A549 (cell line): ENCODE measurements around the gene GAREM1. TPM values are rescaled to one million over a fixed set of nuclear protein-coding genes. Genes with fewer than 3 reads are reported as not detected.

Experiments
- ATAC-seq, 2 experiments: fragments of 200-7000 bp in 1 of 2; fragments of >200 bp in 1 of 2; cut with Nextera tagmentation in 1 of 2; cut with Tn5 transposase in 1 of 2; 3 replicates each; pipeline versions ENCODE4 v1.8.0 to v1.9.1; 2018 to 2020; ENCODE audit warnings: mild to moderate bottlenecking in 1 of 2, moderate library complexity in 1 of 2
- CTCF ChIA-PET: fragments of 300-600 bp; sonication (Branson Sonifier 250); formaldehyde crosslinking; extraction: SDS; loops from one replicate; lab custom pipeline; 2021; ENCODE audit warnings: antibody characterized with exemption, inconsistent platforms; lab: Yijun Ruan, JAX
- POLR2A ChIA-PET: fragments of 350-600 bp; formaldehyde crosslinking; extraction: SDS; loops from one replicate; lab custom pipeline; 2021; ENCODE audit warnings: antibody characterized with exemption, inconsistent platforms; lab: Yijun Ruan, JAX
- DNase-seq, 2 experiments: peaks; one replicate each; pipeline versions ENCODE4 v3.0.0 to v3.0.0-alpha.2; 2011 to 2016; ENCODE audit warnings: low read depth in 1 of 2, low spot score in 1 of 2
- FAIRE-seq: peaks from 2 replicates; lab custom pipeline; 2011; peaks lifted over from hg19 to GRCh38; lab: Jason Lieb, UNC
- H3K27ac ChIP-seq, 2 experiments: fragments of >200 bp; sonication (Bioruptor Twin); formaldehyde crosslinking; 3 replicates each; pipeline ENCODE4 v1.5.1; 2016 to 2017
- H3K4me1 ChIP-seq: fragments of >200 bp; sonication (Bioruptor Twin); formaldehyde crosslinking; 3 replicates; pipeline ENCODE4 v1.6.1; 2016
- H3K4me2 ChIP-seq: fragments of >200 bp; sonication (Bioruptor Twin); formaldehyde crosslinking; 3 replicates; pipeline ENCODE4 v1.6.1; 2016
- H3K4me3 ChIP-seq: fragments of >200 bp; sonication (Bioruptor Twin); formaldehyde crosslinking; 3 replicates; pipeline ENCODE4 v1.5.1; 2016
- H3K9me3 ChIP-seq: fragments of >200 bp; sonication (Bioruptor Twin); formaldehyde crosslinking; 3 replicates; pipeline ENCODE4 v1.6.1; 2016
- CBX2 ChIP-seq: fragments of 200-600 bp; sonication (generic); IDR thresholded peaks from 2 replicates; pipeline ENCODE4 v1.6.1; 2016; ENCODE audit warnings: low read depth, mild to moderate bottlenecking, borderline replicate concordance
- CEBPB ChIP-seq, 2 experiments: fragments of >200 bp in 1 of 2; sonication (Bioruptor Twin) in 1 of 2; formaldehyde crosslinking in 1 of 2; IDR thresholded peaks; 2 replicates each; pipeline ENCODE4 v1.6.1; 2012 to 2016
- CHD2 ChIP-seq: fragments of 150-350 bp; IDR thresholded peaks from 2 replicates; pipeline ENCODE4 v1.6.1; 2014; ENCODE audit warnings: low read length; ENCODE audit not compliant: partially characterized antibody
- CHD4 ChIP-seq: fragments of 200-600 bp; sonication (generic); IDR thresholded peaks from 2 replicates; pipeline ENCODE4 v1.6.1; 2016; ENCODE audit warnings: antibody characterized with exemption, mild to moderate bottlenecking, borderline replicate concordance
- FOSL2 ChIP-seq, 2 experiments: fragments of 450-650 bp in 1 of 2; fragments of >200 bp in 1 of 2; sonication (Bioruptor Twin) in 1 of 2; formaldehyde crosslinking; IDR thresholded peaks; 2 replicates each; pipeline versions ENCODE4 v1.5.0 to v1.6.1; 2016 to 2020; ENCODE audit warnings: mild to moderate bottlenecking in 1 of 2, moderate library complexity in 1 of 2
- GATA3 ChIP-seq: IDR thresholded peaks from 2 replicates; pipeline ENCODE4 v1.6.1; 2012; ENCODE audit warnings: borderline replicate concordance
- HDAC2 ChIP-seq: fragments of 200-600 bp; sonication (generic); IDR thresholded peaks from 2 replicates; pipeline ENCODE4 v1.6.1; 2016
- HEYL ChIP-seq: fragments of 250-450 bp; sonication (Bioruptor Pico); IDR thresholded peaks from 2 replicates; pipeline ENCODE4 v1.8.0; 2021; ENCODE audit warnings: mild to moderate bottlenecking, moderate library complexity
- HOXA7 ChIP-seq: fragments of 250-450 bp; sonication (Bioruptor Pico); IDR thresholded peaks from 2 replicates; pipeline ENCODE4 v1.5.0; 2020; ENCODE audit warnings: mild to moderate bottlenecking, moderate library complexity
- HOXB5 ChIP-seq: fragments of 250-450 bp; sonication (Bioruptor Pico); IDR thresholded peaks from 2 replicates; pipeline ENCODE4 v1.5.0; 2020; ENCODE audit warnings: mild to moderate bottlenecking, moderate library complexity
- JUNB ChIP-seq: fragments of >200 bp; sonication (Bioruptor Twin); formaldehyde crosslinking; IDR thresholded peaks from 2 replicates; pipeline ENCODE4 v1.6.1; 2016
- KDM5A ChIP-seq: fragments of 200-600 bp; sonication (generic); IDR thresholded peaks from 2 replicates; pipeline ENCODE4 v1.6.1; 2016; ENCODE audit warnings: antibody characterized with exemption, mild to moderate bottlenecking
- NR3C1 ChIP-seq: fragments of >200 bp; sonication (Bioruptor Twin); formaldehyde crosslinking; IDR thresholded peaks from 3 replicates; pipeline ENCODE4 v1.6.1; 2017
- PBX3 ChIP-seq: IDR thresholded peaks from 2 replicates; pipeline ENCODE4 v1.6.1; 2012
- RCOR1 ChIP-seq: fragments of 150-350 bp; IDR thresholded peaks from 2 replicates; pipeline ENCODE4 v1.6.1; 2014; ENCODE audit warnings: antibody characterized with exemption, low read length, low read depth
- SMC3 ChIP-seq: fragments of >200 bp; sonication (Bioruptor Twin); formaldehyde crosslinking; IDR thresholded peaks from 3 replicates; pipeline ENCODE4 v1.6.1; 2018; ENCODE audit warnings: inconsistent platforms
- ZNF302 ChIP-seq: fragments of 250-450 bp; sonication (Bioruptor Pico); IDR thresholded peaks from 2 replicates; pipeline ENCODE4 v1.9.0; 2021; ENCODE audit warnings: inconsistent platforms, mild to moderate bottlenecking, moderate library complexity
- ZSCAN20 ChIP-seq: fragments of 250-450 bp; sonication (Bioruptor Pico); IDR thresholded peaks from 2 replicates; pipeline ENCODE4 v1.8.0; 2022; ENCODE audit warnings: mild to moderate bottlenecking, moderate library complexity
- WGBS: methylation state at CpG from one replicate; pipeline ENCODE4 v1.1.6; 2017; ENCODE audit errors: missing lambda C conversion rate; 5-methylcytosine and 5-hydroxymethylcytosine counted together
- polyA plus RNA-seq, 4 experiments: library from polyadenylated mRNA; depleted of rRNA in 3 of 4; stranded (reverse); fragments of >200 nt; fragmentation: RNase III in 1 of 4; extraction: RNeasy Plus Mini Kit Qiagen cat#74134 plus additional on column Dnase treatment in 1 of 4; gene quantifications; 2 replicates in 3 of 4; 3 replicates in 1 of 4; pipeline ENCODE4 v1.2.3, GENCODE V29; 2011 to 2017
- TF ChIP-seq, protein P1 (sequence below): fragments of 150-350 bp; IDR thresholded peaks from 2 replicates; pipeline ENCODE4 v1.6.1; 2014; ENCODE audit warnings: low read depth, mild to moderate bottlenecking, low read length
- TF ChIP-seq, protein P2 (sequence below): fragments of 250-450 bp; sonication (Bioruptor Pico); IDR thresholded peaks from 2 replicates; pipeline ENCODE4 v1.5.0; 2021; ENCODE audit warnings: mild to moderate bottlenecking, moderate library complexity, borderline replicate concordance
- TF ChIP-seq, protein P3 (sequence below): IDR thresholded peaks from 2 replicates; pipeline ENCODE4 v1.6.1; 2012

Gene GAREM1
- polyA plus RNA-seq, 2 of the 4 experiments (the other 2 are of a cell fraction), result 1.3 to 5.0 TPM

DNA sequence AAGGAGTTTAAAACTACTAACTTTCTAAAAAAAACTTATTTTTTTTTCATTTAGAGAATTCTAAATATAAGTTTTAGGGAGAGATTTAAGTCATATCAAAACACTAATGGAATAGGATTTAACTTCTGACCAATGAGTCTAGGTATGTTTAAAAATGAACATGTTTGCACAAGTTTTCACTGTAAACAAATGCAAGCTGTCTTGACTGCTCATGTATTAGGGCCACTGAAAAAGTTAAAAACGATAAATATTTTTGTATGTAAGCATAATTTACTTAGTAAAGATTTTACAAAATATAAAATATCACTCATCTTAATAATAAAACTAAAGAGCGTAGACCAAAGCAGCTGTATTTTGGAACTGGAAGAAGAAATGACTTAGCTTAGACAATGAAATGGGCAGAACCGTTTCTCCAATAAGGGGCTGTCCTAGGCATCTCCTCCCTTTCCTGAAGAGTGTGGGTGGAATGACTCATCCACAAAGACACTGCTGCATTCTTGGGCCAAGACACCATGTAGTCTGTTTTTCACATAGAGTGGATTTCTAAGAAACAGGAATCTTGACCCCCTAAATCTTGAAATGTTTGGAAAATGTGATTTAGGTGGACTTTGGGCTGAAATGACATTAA lies 162.1 kb downstream of the GAREM1 start:
- Histone ChIP-seq H3K4me3 (no peak overlapping the region), H3K27ac (peak overlapping the region; percentile 60 to 79; a peak in 5 of 6 replicates), H3K4me2 (peak overlapping the region; percentile 71), H3K4me1 (peaks cover 15% of the 10 kb centered on the region), H3K9me3 (no peaks in the 10 kb centered on the region)
- TF ChIP-seq KDM5A, result no peak
- 0 out of 2 replicates have a peak, but pooled peaks have one; percentile 17 for TF ChIP-seq FOSL2 (IDR thresholded peaks at IDR 0.05)
- peak; percentile 71 for TF ChIP-seq FOSL2 (CRISPR knock-in tag; IDR thresholded peaks at IDR 0.05)
- TF ChIP-seq SMC3, result no peak
- TF ChIP-seq PBX3, result no peak
- WGBS, result 14% methylated on average over 3 of the region's 3 CpGs
- CTCF ChIA-PET, result interaction anchor here (1.0 kb wide), 1 partner anchor 37 kb away, joined by 3 read pairs; no protein-coding TSS in a partner anchor
- peak; percentile 94 to 98 for ATAC-seq
- FAIRE-seq, result no peak
- DNase-seq, result peak; percentile 36 to 53
- POLR2A ChIA-PET, result no interaction called here

- H3K4me1 ChIP-seq, result peaks cover 21% of the 10 kb centered on the region; the same call in 2 of the 3 replicates
- ATAC-seq, result no peak
- CTCF ChIA-PET, result interaction anchor here (1.1 kb wide), 1 partner anchor 14 kb away, joined by 3 read pairs; no protein-coding TSS in a partner anchor
- no peak for TF ChIP-seq CBX2
- TF ChIP-seq HEYL (CRISPR knock-in tag), result no peak
- no peak for TF ChIP-seq JUNB
- TF ChIP-seq, protein P1, sequence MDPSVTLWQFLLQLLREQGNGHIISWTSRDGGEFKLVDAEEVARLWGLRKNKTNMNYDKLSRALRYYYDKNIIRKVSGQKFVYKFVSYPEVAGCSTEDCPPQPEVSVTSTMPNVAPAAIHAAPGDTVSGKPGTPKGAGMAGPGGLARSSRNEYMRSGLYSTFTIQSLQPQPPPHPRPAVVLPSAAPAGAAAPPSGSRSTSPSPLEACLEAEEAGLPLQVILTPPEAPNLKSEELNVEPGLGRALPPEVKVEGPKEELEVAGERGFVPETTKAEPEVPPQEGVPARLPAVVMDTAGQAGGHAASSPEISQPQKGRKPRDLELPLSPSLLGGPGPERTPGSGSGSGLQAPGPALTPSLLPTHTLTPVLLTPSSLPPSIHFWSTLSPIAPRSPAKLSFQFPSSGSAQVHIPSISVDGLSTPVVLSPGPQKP, result no peak
- no peak for TF ChIP-seq HOXB5 (CRISPR knock-in tag)
- no peak for TF ChIP-seq GATA3
- TF ChIP-seq CHD2, result no peak
- no peak for TF ChIP-seq HOXA7 (CRISPR knock-in tag)
- TF ChIP-seq, protein P2, sequence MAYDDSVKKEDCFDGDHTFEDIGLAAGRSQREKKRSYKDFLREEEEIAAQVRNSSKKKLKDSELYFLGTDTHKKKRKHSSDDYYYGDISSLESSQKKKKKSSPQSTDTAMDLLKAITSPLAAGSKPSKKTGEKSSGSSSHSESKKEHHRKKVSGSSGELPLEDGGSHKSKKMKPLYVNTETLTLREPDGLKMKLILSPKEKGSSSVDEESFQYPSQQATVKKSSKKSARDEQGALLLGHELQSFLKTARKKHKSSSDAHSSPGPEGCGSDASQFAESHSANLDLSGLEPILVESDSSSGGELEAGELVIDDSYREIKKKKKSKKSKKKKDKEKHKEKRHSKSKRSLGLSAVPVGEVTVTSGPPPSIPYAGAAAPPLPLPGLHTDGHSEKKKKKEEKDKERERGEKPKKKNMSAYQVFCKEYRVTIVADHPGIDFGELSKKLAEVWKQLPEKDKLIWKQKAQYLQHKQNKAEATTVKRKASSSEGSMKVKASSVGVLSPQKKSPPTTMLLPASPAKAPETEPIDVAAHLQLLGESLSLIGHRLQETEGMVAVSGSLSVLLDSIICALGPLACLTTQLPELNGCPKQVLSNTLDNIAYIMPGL (CRISPR knock-in tag), result no peak
- TF ChIP-seq, all 56 proteins: peak for 0
- Histone ChIP-seq H3K27ac (peak overlapping the region in 1 of 2 experiments; percentile 56; a peak in 1 of 6 replicates), H3K9me3 (no peaks in the 10 kb centered on the region), H3K4me3 (no peak overlapping the region), H3K4me2 (no peak overlapping the region)
- POLR2A ChIA-PET, result interaction anchor here (2.0 kb wide), 1 partner anchor 167 kb away, joined by 8 read pairs; the partner anchor contains the start of gene GAREM1
- WGBS, result 90% methylated on average over 4 of the region's 4 CpGs
- no peak for DNase-seq
- FAIRE-seq, result no peak
Measured at GRCh38 chr18:32303400-32303799, 167.3 kb downstream of the GAREM1 start.

GRCh38 chr18:32302806-32303205 lies 167.9 kb downstream of the GAREM1 start:
- Histone ChIP-seq H3K4me2 (no peak overlapping the region), H3K4me1 (peaks cover 15% of the 10 kb centered on the region; the same call in 2 of the 3 replicates), H3K27ac (peak overlapping the region; percentile 21 to 56; a peak in 4 of 6 replicates), H3K4me3 (no peak overlapping the region), H3K9me3 (no peaks in the 10 kb centered on the region)
- FAIRE-seq, result no peak
- ChIA-PET CTCF (interaction anchor here (1.1 kb wide), 1 partner anchor 14 kb away, joined by 3 read pairs; no protein-coding TSS in a partner anchor), POLR2A (interaction anchor here (2.0 kb wide), 1 partner anchor 168 kb away, joined by 8 read pairs; the partner anchor contains the start of gene GAREM1)
- WGBS, result 79% methylated on average over 5 of the region's 5 CpGs
- no peak for ATAC-seq
- DNase-seq, result no peak
- TF ChIP-seq, protein P1, result no peak
- no peak for TF ChIP-seq JUNB
- TF ChIP-seq, protein P3, sequence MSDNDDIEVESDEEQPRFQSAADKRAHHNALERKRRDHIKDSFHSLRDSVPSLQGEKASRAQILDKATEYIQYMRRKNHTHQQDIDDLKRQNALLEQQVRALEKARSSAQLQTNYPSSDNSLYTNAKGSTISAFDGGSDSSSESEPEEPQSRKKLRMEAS, result no peak
- TF ChIP-seq CHD4, result no peak
- no peak for TF ChIP-seq ZNF302 (CRISPR knock-in tag)
- TF ChIP-seq, protein P2 (CRISPR knock-in tag), result no peak
- no peak for TF ChIP-seq PBX3
- no peak for TF ChIP-seq CEBPB (IDR thresholded peaks at IDR 0.05)
- no peak for TF ChIP-seq ZSCAN20 (CRISPR knock-in tag)
- no peak for TF ChIP-seq CHD2
- no peak for TF ChIP-seq NR3C1
- no peak for TF ChIP-seq RCOR1
- TF ChIP-seq FOSL2 (IDR thresholded peaks at IDR 0.05), result no peak
- TF ChIP-seq FOSL2 (CRISPR knock-in tag; IDR thresholded peaks at IDR 0.05), result no peak
- no peak for TF ChIP-seq HDAC2
